Hepatocyte (in vitro differentiated cells): Measurements from ENCODE around the gene IDUA.

Experiments used
- EZH2 ChIP-seq: fragments of 200-600 bp; sonication (generic); IDR thresholded peaks from 2 replicates; pipeline ENCODE4 v1.6.1; 2016; ENCODE audit warnings: antibody characterized with exemption, mild to moderate bottlenecking, borderline replicate concordance
- EZH2phosphoT487 ChIP-seq: fragments of 200-600 bp; sonication (generic); IDR thresholded peaks from one replicate; pipeline ENCODE4 v1.6.1; 2018; ENCODE audit warnings: antibody characterized with exemption, mild to moderate bottlenecking, low read depth, moderate library complexity; ENCODE audit not compliant: unreplicated experiment, severe bottlenecking
- TF ChIP-seq, protein P1 (sequence below): fragments of 200-600 bp; sonication (generic); IDR thresholded peaks from 2 replicates; pipeline ENCODE4 v1.5.1; 2016; ENCODE audit warnings: antibody characterized with exemption, mild to moderate bottlenecking; ENCODE audit not compliant: poor library complexity

DNA sequence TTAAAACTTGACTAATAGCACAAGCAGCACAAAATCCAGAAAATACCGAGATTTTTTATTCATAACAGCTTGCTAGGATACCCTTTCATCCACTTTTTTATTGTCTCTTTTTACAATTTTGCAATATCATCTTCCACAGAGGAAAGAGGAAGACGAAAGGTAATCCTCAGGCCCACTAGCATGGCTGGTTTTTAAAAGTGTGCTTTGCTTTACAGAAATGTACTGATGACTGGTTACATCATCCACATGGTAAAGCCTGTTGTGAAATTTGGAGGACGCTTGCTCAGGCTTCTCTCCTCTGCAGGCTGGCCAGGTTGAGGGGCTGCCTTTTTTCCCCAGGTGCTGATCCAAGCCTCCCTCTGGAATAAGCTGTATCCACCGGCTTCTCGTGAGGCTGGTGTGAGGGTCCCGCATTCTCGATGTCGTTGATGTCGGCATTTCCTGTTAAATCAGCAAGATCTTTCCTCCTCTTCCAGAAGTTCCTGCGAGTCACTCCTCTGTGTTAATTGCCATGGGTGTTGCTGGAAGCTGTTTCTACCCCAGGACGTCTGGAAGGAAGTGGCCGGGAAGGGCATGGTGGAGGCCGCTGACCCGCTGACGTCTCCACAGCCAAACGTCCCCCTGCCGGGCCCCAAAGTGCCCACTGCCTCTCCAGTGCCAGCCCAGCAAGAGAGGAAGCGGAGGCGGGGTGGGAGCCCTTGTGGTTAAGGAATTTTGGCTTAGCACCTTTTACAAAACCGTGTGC is 7.7 kb upstream of the IDUA start:
- TF ChIP-seq, protein P1, sequence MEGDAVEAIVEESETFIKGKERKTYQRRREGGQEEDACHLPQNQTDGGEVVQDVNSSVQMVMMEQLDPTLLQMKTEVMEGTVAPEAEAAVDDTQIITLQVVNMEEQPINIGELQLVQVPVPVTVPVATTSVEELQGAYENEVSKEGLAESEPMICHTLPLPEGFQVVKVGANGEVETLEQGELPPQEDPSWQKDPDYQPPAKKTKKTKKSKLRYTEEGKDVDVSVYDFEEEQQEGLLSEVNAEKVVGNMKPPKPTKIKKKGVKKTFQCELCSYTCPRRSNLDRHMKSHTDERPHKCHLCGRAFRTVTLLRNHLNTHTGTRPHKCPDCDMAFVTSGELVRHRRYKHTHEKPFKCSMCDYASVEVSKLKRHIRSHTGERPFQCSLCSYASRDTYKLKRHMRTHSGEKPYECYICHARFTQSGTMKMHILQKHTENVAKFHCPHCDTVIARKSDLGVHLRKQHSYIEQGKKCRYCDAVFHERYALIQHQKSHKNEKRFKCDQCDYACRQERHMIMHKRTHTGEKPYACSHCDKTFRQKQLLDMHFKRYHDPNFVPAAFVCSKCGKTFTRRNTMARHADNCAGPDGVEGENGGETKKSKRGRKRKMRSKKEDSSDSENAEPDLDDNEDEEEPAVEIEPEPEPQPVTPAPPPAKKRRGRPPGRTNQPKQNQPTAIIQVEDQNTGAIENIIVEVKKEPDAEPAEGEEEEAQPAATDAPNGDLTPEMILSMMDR, result no peak
- TF ChIP-seq EZH2 (no peak), EZH2phosphoT487 (no peak)
